D721Med (cell line): ENCODE measurements around the gene AGAP1.

ENCODE experiments used
- DNase-seq: peaks from one replicate; pipeline ENCODE4 v3.0.0; 2011; ENCODE audit warnings: low spot score; ENCODE audit not compliant: insufficient read length
- FAIRE-seq: peaks from 2 replicates; lab custom pipeline; 2011; peaks lifted over from hg19 to GRCh38; lab: Jason Lieb, UNC
- CTCF ChIP-seq: IDR thresholded peaks from 2 replicates; pipeline ENCODE4 v1.5.1; 2012; ENCODE audit warnings: mild to moderate bottlenecking, control low read depth; ENCODE audit not compliant: insufficient read depth; ENCODE audit errors: missing control alignments

Gene AGAP1

DNA sequence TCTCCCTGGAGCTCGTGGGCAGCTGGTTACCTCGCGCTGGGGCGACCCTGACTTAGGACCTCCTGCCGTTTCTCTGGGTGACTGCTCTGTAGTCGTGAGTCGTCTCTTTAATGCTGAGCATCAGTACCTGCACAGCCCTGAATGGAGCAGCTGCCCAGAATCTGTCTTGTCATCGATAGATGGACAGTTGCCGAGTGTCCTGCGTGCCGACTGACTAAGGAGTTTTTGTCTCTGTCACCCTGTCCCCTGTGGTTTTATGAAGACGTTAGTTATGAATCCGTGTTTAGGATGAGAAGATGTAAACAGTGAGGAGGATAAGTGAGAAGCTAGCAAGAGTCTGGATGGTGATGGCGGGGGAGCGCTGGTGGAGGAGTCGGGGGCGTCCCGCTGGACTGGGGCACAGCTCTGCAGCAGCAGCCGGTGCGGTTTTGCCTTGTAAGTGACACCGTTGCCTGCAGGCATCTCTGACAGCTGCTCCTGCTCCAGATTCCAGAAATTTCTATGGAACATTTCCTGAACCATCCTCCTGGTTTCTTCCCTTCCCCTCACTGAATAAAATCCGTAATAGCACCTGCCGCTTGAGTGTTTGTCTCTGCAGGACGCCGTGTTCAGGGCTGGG lies 13.3 kb downstream of the AGAP1 start:
- TF ChIP-seq CTCF, result no peak
- no peak for FAIRE-seq

GRCh38 chr2:235507928-235508327 lies 14.1 kb downstream of the AGAP1 start:
- FAIRE-seq (no peak), DNase-seq (no peak)
- TF ChIP-seq CTCF, result no peak

More for the DNA sequence above, 13.3 kb downstream of the AGAP1 start:
- DNase-seq, result no peak

DNA sequence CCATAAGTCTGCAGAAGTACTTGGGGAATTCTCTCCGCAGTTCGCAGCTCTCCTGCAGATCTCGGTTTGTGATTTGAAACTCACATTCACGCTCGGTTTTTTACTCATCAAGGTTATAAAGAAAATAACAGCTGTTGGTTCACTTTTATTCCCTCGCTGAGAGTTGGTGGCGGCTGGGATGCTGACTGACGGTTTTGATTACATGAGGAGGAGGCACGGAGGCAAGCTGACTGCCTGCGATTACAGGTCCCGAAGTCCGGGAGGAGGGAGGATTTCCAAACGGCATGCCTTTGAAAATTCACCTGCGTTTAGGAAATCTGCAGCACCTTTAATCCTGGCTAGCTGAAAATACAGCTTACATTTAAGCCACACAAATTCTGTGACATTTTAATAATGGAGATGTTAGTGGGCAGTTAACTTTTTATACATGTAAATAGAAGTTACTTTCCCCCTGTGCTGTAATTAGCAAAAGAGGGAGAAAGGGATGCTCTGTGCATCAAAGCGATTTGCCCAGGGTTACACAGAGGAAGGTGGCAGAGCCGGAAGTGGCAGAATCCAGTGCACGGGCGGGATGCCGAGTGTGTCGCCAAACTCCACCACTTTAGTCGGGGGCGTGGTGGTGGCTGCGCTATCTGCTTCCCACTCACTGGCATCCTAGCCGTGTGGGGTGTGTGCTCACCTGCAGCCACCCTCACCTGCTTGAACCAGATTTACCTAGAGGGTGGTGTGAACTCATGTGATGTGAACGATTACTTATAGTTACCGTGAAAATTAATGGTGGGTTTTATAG lies 14.7 kb downstream of the AGAP1 start:
- no peak for TF ChIP-seq CTCF
- DNase-seq, result no peak
- FAIRE-seq, result no peak

DNA sequence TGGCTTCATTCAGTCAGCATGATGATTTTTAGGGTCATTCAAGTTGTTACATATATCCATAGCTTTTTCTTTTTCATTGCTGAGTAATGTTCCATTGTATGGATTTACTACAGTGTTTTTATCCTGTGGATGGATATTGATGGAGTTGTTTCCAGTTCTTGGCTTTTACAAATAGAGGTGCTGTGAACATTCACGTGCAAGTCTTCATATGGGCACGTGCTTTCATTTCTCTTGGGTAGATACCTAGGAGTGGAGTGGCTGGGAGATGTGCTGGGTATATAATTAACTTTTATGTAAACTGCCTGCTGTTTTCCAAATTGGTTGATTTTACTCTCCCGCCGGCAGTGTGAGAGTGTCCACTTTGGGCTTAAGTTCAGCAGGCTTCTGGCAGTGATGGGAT lies 16.5 kb downstream of the AGAP1 start:
- DNase-seq (no peak), FAIRE-seq (no peak)
- TF ChIP-seq CTCF, result no peak

- no peak for FAIRE-seq
- no peak for DNase-seq
- no peak for TF ChIP-seq CTCF
Measured at GRCh38 chr2:235511187-235511661, 17.4 kb downstream of the AGAP1 start.

DNA sequence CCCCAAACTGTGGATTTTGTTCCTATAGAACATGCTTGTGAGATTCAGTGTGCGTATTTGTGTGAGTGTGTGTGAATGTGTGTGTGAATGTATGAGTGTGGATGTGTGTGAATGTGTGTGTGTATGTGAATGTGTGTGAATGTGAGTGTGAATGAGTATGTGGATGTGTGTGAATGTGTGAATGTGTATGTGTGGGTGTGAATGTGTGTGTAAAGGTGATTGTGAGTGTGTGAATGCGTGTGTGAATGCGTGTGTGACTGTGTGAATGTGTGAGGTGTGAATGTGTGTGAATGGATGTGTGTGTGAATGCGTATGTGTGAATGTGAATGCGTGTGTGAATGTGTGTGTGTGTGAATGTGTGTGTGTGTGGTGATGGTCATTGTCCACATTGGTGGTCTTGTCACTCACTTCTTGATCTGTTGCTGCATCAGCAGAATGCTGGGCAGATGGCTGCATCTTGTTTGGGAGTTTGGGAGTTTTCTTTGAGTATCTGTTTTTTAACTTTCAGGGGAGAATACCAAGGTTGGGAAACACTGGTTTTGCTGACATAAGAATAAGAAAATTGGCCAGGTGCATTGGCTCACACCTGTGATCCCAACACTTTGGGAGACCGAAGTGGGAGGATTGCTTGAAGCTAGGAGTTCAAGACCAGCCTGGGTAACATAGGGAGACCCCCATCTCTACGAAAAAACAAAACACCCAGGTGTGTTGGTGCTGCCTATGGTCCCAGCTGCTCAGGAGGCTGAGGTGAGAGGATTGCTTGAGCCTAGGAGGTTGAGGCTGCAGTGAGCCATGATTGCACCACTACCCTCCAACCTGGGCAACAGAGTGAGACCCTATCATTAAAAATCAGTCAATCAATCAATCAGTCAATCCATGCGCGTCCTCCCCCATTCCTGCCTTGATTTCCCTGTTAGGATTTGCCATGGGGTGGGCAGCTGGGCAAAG lies 18.2 kb downstream of the AGAP1 start:
- DNase-seq (no peak), FAIRE-seq (no peak)
- TF ChIP-seq CTCF, result no peak
